IMR-90 (cell line): Measurements from ENCODE around the gene MGAT4C. TPM values are rescaled to one million over a fixed set of nuclear protein-coding genes. Genes with fewer than 3 reads are reported as not detected.

ENCODE experiments used
- ATAC-seq: fragments of 200-7000 bp; cut with Tn5 transposase; 2 replicates; pipeline ENCODE4 v1.9.1; 2020; ENCODE audit warnings: low read depth, mild to moderate bottlenecking, moderate library complexity
- BruUV-seq: library from RNA; stranded (reverse); fragments of 400-500 nt; replicated peaks from 2 replicates; lab custom pipeline; 2021; lab: Mats Ljungman, UMichigan
- CTCF ChIA-PET: fragments of 300-600 bp; formaldehyde crosslinking; extraction: SDS; loops from one replicate; lab custom pipeline; 2021; ENCODE audit warnings: antibody characterized with exemption; lab: Yijun Ruan, JAX
- POLR2A ChIA-PET: fragments of 300-600 bp; sonication (Branson Sonifier 250); formaldehyde crosslinking; loops from one replicate; lab custom pipeline; 2022; ENCODE audit warnings: antibody characterized with exemption; ENCODE audit not compliant: unreplicated experiment; lab: Charles Lee
- DNase-seq: peaks from one replicate; pipeline ENCODE4 v3.0.0; 2013
- H2AFZ ChIP-seq: replicated peaks from 2 replicates; pipeline ENCODE3; 2013; ENCODE audit warnings: low read length, mild to moderate bottlenecking; ENCODE audit not compliant: poor library complexity
- H2AK5ac ChIP-seq: 2 replicates; pipeline ENCODE4 v1.6.1; 2013; ENCODE audit warnings: low read depth, low read length, inconsistent platforms
- H2AK9ac ChIP-seq: replicated peaks from 2 replicates; pipeline ENCODE3; 2013; ENCODE audit warnings: mild to moderate bottlenecking, low read depth, low read length, moderate library complexity; ENCODE audit not compliant: poor library complexity
- H2BK120ac ChIP-seq: 2 replicates; pipeline ENCODE4 v1.6.1; 2013; ENCODE audit warnings: low read depth, low read length, inconsistent platforms
- H2BK15ac ChIP-seq: 3 replicates; pipeline ENCODE4 v1.6.1; 2013; ENCODE audit warnings: low read depth, low read length, inconsistent platforms
- H2BK20ac ChIP-seq: 2 replicates; pipeline ENCODE4 v1.6.1; 2013; ENCODE audit warnings: low read depth, mild to moderate bottlenecking, inconsistent platforms, low read length, moderate library complexity
- H2BK5ac ChIP-seq: 2 replicates; pipeline ENCODE4 v1.6.1; 2013; ENCODE audit warnings: mild to moderate bottlenecking, low read depth, low read length, inconsistent platforms; ENCODE audit not compliant: poor library complexity, severe bottlenecking
- H3K14ac ChIP-seq: replicated peaks from 2 replicates; pipeline ENCODE4 v1.6.1; 2013; ENCODE audit warnings: low read depth, low read length, inconsistent platforms
- H3K18ac ChIP-seq: 2 replicates; pipeline ENCODE4 v1.6.1; 2013; ENCODE audit warnings: low read depth, low read length, control low read depth
- H3K23ac ChIP-seq: 2 replicates; pipeline ENCODE4 v1.6.1; 2013; ENCODE audit warnings: low read depth, low read length, inconsistent platforms
- H3K27ac ChIP-seq: 2 replicates; pipeline ENCODE4 v1.5.1; 2013; ENCODE audit warnings: mild to moderate bottlenecking, control low read depth, low read length; ENCODE audit not compliant: insufficient read depth
- H3K27me3 ChIP-seq: 2 replicates; pipeline ENCODE4 v1.6.1; 2013; ENCODE audit warnings: low read length; ENCODE audit not compliant: control insufficient read depth, insufficient read depth
- H3K36me3 ChIP-seq: 2 replicates; pipeline ENCODE4 v1.6.1; 2013; ENCODE audit warnings: low read length, mixed read lengths; ENCODE audit not compliant: control insufficient read depth, insufficient read depth
- H3K4ac ChIP-seq: 2 replicates; pipeline ENCODE4 v1.6.1; 2013; ENCODE audit warnings: low read depth, low read length, inconsistent platforms
- H3K4me1 ChIP-seq: 2 replicates; pipeline ENCODE4 v1.6.1; 2013; ENCODE audit warnings: low read length, mixed read lengths; ENCODE audit not compliant: control insufficient read depth, insufficient read depth
- H3K4me2 ChIP-seq: 2 replicates; pipeline ENCODE4 v1.6.1; 2013; ENCODE audit warnings: low read depth, mild to moderate bottlenecking, control low read depth, low read length, moderate library complexity
- H3K4me3 ChIP-seq: 2 replicates; pipeline ENCODE4 v1.5.1; 2013; ENCODE audit warnings: low read depth, mild to moderate bottlenecking, control low read depth, low read length, moderate library complexity; ENCODE audit not compliant: insufficient read depth
- H3K56ac ChIP-seq: 2 replicates; pipeline ENCODE4 v1.6.1; 2013; ENCODE audit warnings: low read length, inconsistent platforms; ENCODE audit not compliant: insufficient read depth; ENCODE audit errors: extremely low read depth
- H3K79me1 ChIP-seq, 2 experiments: 2 replicates each; pipeline ENCODE4 v1.6.1; 2013; ENCODE audit warnings: low read length in 2 of 2, inconsistent platforms in 1 of 2, low read depth in 1 of 2
- H3K9ac ChIP-seq: 2 replicates; pipeline ENCODE4 v1.6.1; 2013; ENCODE audit warnings: low read depth, low read length, control low read depth
- H3K9me1 ChIP-seq: 2 replicates; pipeline ENCODE4 v1.6.1; 2013; ENCODE audit warnings: low read length, inconsistent platforms; ENCODE audit not compliant: insufficient read depth
- H3K9me3 ChIP-seq: 2 replicates; pipeline ENCODE4 v1.6.1; 2013; ENCODE audit warnings: low read length; ENCODE audit not compliant: control insufficient read depth, insufficient read depth
- H4K20me1 ChIP-seq: 2 replicates; pipeline ENCODE4 v1.6.1; 2013; ENCODE audit warnings: low read length, inconsistent platforms; ENCODE audit not compliant: insufficient read depth
- H4K5ac ChIP-seq: 2 replicates; pipeline ENCODE4 v1.6.1; 2013; ENCODE audit warnings: mild to moderate bottlenecking, low read depth, low read length, control low read depth
- H4K8ac ChIP-seq, 2 experiments: 2 replicates each; pipeline ENCODE4 v1.6.1; 2013; ENCODE audit warnings: low read depth in 2 of 2, low read length in 2 of 2, control low read depth in 1 of 2, inconsistent platforms in 1 of 2
- H4K91ac ChIP-seq: 2 replicates; pipeline ENCODE4 v1.6.1; 2013; ENCODE audit warnings: low read depth, low read length, inconsistent platforms; ENCODE audit not compliant: insufficient read depth
- BHLHE40 ChIP-seq: fragments of 150-350 bp; IDR thresholded peaks from 2 replicates; pipeline ENCODE4 v1.6.1; 2016; ENCODE audit warnings: mild to moderate bottlenecking, low read depth, low read length
- CEBPB ChIP-seq: IDR thresholded peaks from 2 replicates; pipeline ENCODE4 v1.6.1; 2012; ENCODE audit warnings: low read depth, low read length, improper control_type of control experiment
- CHD1 ChIP-seq: IDR thresholded peaks from 2 replicates; pipeline ENCODE4 v1.6.1; 2012; ENCODE audit warnings: low read depth, low read length, improper control_type of control experiment
- FOS ChIP-seq: fragments of 150-350 bp; IDR thresholded peaks from 2 replicates; pipeline ENCODE4 v1.6.1; 2016; ENCODE audit warnings: low read depth, low read length
- MAFK ChIP-seq: IDR thresholded peaks from 2 replicates; pipeline ENCODE4 v1.6.1; 2012; ENCODE audit warnings: low read depth, low read length, improper control_type of control experiment
- MAZ ChIP-seq: IDR thresholded peaks from 2 replicates; pipeline ENCODE4 v1.6.1; 2012; ENCODE audit warnings: low read depth, mild to moderate bottlenecking, low read length, improper control_type of control experiment, moderate library complexity, borderline replicate concordance
- MXI1 ChIP-seq: IDR thresholded peaks from 2 replicates; pipeline ENCODE4 v1.6.1; 2012; ENCODE audit warnings: low read depth, mild to moderate bottlenecking, low read length, moderate library complexity, borderline replicate concordance
- NFE2L2 ChIP-seq: fragments of 150-350 bp; IDR thresholded peaks from 2 replicates; pipeline ENCODE4 v1.6.1; 2016; ENCODE audit warnings: low read depth, mild to moderate bottlenecking, low read length
- POLR2A ChIP-seq: IDR thresholded peaks from 2 replicates; pipeline ENCODE4 v1.6.1; 2012; ENCODE audit warnings: mild to moderate bottlenecking, low read depth, low read length
- RAD21 ChIP-seq: IDR thresholded peaks from 2 replicates; pipeline ENCODE4 v1.6.1; 2012; ENCODE audit warnings: low read length, improper control_type of control experiment
- RCOR1 ChIP-seq: IDR thresholded peaks from 2 replicates; pipeline ENCODE4 v1.6.1; 2012; ENCODE audit warnings: mild to moderate bottlenecking, low read length, improper control_type of control experiment; ENCODE audit not compliant: insufficient replicate concordance
- RFX5 ChIP-seq: IDR thresholded peaks from 2 replicates; pipeline ENCODE4 v1.8.0; 2012; ENCODE audit warnings: low read depth, mild to moderate bottlenecking, low read length, moderate library complexity
- SMC3 ChIP-seq: fragments of 150-350 bp; IDR thresholded peaks from 2 replicates; pipeline ENCODE4 v1.6.1; 2016; ENCODE audit warnings: low read depth, mild to moderate bottlenecking, antibody characterized with exemption, low read length, moderate library complexity
- WGBS, 2 experiments: methylation state at CpG; one replicate each; pipeline versions ENCODE4 v1.1.5 to v1.1.7; 2013; ENCODE audit warnings: missing lambda C conversion rate in 2 of 2; ENCODE audit not compliant: insufficient read length in 1 of 2; ENCODE audit errors: extremely low coverage in 2 of 2; 5-methylcytosine and 5-hydroxymethylcytosine counted together
- dilution Hi-C: fragments of 300-500 bp; cut with HindIII; formaldehyde crosslinking; loops from one replicate; pipeline ENCODE4 v1.14.3; 2018; ENCODE audit warnings: low sequenced_read_pairs; ENCODE audit not compliant: unreplicated experiment
- in situ Hi-C: fragments of 300-500 bp; cut with MboI; formaldehyde crosslinking; loops from 3 replicates; pipeline ENCODE4 v1.14.3; 2019; ENCODE audit warnings: low sequenced_read_pairs, inconsistent platforms, mixed read lengths
- intact Hi-C: fragments of 100-400 bp; cut with micrococcal nuclease; formaldehyde crosslinking; loops from 2 replicates; pipeline ENCODE4 v1.10.0; 2022
- polyA plus RNA-seq, 3 experiments: library from polyadenylated mRNA; depleted of rRNA; stranded (reverse); fragments of >200 nt; gene quantifications; 2 replicates each; pipeline ENCODE4 v1.2.3, GENCODE V29; 2012; ENCODE audit warnings: low replicate concordance in 1 of 3
- total RNA-seq: library from RNA; depleted of rRNA; stranded (reverse); fragments of >200 nt; gene quantifications from 2 replicates; pipeline ENCODE4 v1.2.3, GENCODE V29; 2012
- TF ChIP-seq, protein P1 (sequence below): fragments of 150-350 bp; IDR thresholded peaks from 2 replicates; pipeline ENCODE4 v1.6.1; 2017; ENCODE audit warnings: mild to moderate bottlenecking, antibody characterized with exemption, low read length, low read depth
- TF ChIP-seq, protein P2 (sequence below): conservative IDR thresholded peaks from 2 replicates; pipeline ENCODE4 v1.5.1; 2012; ENCODE audit warnings: mild to moderate bottlenecking, low read depth, low read length, improper control_type of control experiment
- TF ChIP-seq, protein P3 (sequence below): fragments of 150-350 bp; IDR thresholded peaks from 2 replicates; pipeline ENCODE4 v1.6.1; 2016; ENCODE audit warnings: low read depth, mild to moderate bottlenecking, low read length, moderate library complexity, borderline replicate concordance

The MGAT4C gene
- total and polyA plus RNA-seq, 2 of the 4 experiments (the other 2 are of a cell fraction) = not detected

GRCh38 chr12:86230516-86231146 is 25.6 kb downstream of the MGAT4C start:
- CTCF ChIA-PET = no interaction called here
- H2BK120ac ChIP-seq = no peak overlapping the region
- H2BK15ac ChIP-seq = no peak overlapping the region
- DNase-seq (peak; percentile 18), ATAC-seq (peak; percentile 29)
- H4K8ac ChIP-seq = no peak overlapping the region
- H2AK9ac ChIP-seq = no peak overlapping the region
- no peaks in the 10 kb centered on the region for H4K20me1 ChIP-seq
- dilution Hi-C loops (no loop called here), intact Hi-C loops (no loop called here), in situ Hi-C loops (no loop called here)
- no peak overlapping the region for H2BK5ac ChIP-seq
- H3K27me3 ChIP-seq = no peaks in the 10 kb centered on the region
- no peak overlapping the region for H3K18ac ChIP-seq
- H3K4me3 ChIP-seq = no peak overlapping the region
- no CpG with 5 or more reads among the region's 8 CpGs for WGBS, 2 experiments
- no peaks in the 10 kb centered on the region for H3K79me1 ChIP-seq
- H3K27ac ChIP-seq = no peak overlapping the region
- H3K14ac ChIP-seq = no peak overlapping the region
- no peak overlapping the region for H3K4me2 ChIP-seq
- H2AK5ac ChIP-seq = no peak overlapping the region
- H2AFZ ChIP-seq = no peak overlapping the region
- H3K4me1 ChIP-seq = no peaks in the 10 kb centered on the region
- POLR2A ChIA-PET = no interaction called here
- TF ChIP-seq RAD21 = no peak
- TF ChIP-seq CEBPB = no peak
- no peak for TF ChIP-seq RCOR1
- no peak for TF ChIP-seq RFX5
- no peak for TF ChIP-seq MAZ
- no peak for TF ChIP-seq MAFK
- no peak for TF ChIP-seq CHD1
- TF ChIP-seq, protein P1, sequence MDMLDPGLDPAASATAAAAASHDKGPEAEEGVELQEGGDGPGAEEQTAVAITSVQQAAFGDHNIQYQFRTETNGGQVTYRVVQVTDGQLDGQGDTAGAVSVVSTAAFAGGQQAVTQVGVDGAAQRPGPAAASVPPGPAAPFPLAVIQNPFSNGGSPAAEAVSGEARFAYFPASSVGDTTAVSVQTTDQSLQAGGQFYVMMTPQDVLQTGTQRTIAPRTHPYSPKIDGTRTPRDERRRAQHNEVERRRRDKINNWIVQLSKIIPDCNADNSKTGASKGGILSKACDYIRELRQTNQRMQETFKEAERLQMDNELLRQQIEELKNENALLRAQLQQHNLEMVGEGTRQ = no peak
- TF ChIP-seq, protein P2, sequence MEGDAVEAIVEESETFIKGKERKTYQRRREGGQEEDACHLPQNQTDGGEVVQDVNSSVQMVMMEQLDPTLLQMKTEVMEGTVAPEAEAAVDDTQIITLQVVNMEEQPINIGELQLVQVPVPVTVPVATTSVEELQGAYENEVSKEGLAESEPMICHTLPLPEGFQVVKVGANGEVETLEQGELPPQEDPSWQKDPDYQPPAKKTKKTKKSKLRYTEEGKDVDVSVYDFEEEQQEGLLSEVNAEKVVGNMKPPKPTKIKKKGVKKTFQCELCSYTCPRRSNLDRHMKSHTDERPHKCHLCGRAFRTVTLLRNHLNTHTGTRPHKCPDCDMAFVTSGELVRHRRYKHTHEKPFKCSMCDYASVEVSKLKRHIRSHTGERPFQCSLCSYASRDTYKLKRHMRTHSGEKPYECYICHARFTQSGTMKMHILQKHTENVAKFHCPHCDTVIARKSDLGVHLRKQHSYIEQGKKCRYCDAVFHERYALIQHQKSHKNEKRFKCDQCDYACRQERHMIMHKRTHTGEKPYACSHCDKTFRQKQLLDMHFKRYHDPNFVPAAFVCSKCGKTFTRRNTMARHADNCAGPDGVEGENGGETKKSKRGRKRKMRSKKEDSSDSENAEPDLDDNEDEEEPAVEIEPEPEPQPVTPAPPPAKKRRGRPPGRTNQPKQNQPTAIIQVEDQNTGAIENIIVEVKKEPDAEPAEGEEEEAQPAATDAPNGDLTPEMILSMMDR = no peak
- TF ChIP-seq MXI1 = no peak
- TF ChIP-seq NFE2L2 = no peak
- TF ChIP-seq POLR2A = no peak
- no peak for TF ChIP-seq BHLHE40
- TF ChIP-seq SMC3 = no peak
- TF ChIP-seq, protein P3, sequence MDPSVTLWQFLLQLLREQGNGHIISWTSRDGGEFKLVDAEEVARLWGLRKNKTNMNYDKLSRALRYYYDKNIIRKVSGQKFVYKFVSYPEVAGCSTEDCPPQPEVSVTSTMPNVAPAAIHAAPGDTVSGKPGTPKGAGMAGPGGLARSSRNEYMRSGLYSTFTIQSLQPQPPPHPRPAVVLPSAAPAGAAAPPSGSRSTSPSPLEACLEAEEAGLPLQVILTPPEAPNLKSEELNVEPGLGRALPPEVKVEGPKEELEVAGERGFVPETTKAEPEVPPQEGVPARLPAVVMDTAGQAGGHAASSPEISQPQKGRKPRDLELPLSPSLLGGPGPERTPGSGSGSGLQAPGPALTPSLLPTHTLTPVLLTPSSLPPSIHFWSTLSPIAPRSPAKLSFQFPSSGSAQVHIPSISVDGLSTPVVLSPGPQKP = no peak
- TF ChIP-seq FOS = no peak
- H4K5ac ChIP-seq = no peak overlapping the region
- H2BK20ac ChIP-seq = no peak overlapping the region
- H3K9me3 ChIP-seq = no peaks in the 10 kb centered on the region
- no TSS peak for BruUV-seq
- H3K36me3 ChIP-seq = no peaks in the 10 kb centered on the region
- no peaks in the 10 kb centered on the region for H3K9me1 ChIP-seq
- H3K23ac ChIP-seq = no peak overlapping the region
- H3K4ac ChIP-seq = no peak overlapping the region
- no peak overlapping the region for H3K56ac ChIP-seq
- H3K9ac ChIP-seq = no peak overlapping the region
- H4K91ac ChIP-seq = no peak overlapping the region
